NB4 (cell line): ENCODE results near the gene CCDC200.

ENCODE experiments used
- CTCF ChIP-seq: IDR thresholded peaks from one replicate; pipeline ENCODE4 v1.5.1; 2012; ENCODE audit warnings: low read depth, low read length
- MAX ChIP-seq: IDR thresholded peaks from 2 replicates; pipeline ENCODE4 v1.6.1; 2011; ENCODE audit warnings: low read depth, low read length
- MYC ChIP-seq: IDR thresholded peaks from 2 replicates; pipeline ENCODE4 v1.6.1; 2011; ENCODE audit warnings: low read depth, low read length
- POLR2A ChIP-seq: IDR thresholded peaks from 2 replicates; pipeline ENCODE4 v1.6.1; 2011; ENCODE audit warnings: mild to moderate bottlenecking; ENCODE audit not compliant: insufficient read length; ENCODE audit errors: extremely low read depth

- no peak for TF ChIP-seq POLR2A
- no peak for TF ChIP-seq CTCF
- no peak for TF ChIP-seq MAX
- no peak for TF ChIP-seq MYC
Observed at GRCh38 chr17:43175213-43176118, 53.0 kb downstream of the CCDC200 start.
